B cell (primary cell): ENCODE measurements around the gene TCF7L2. TPM values are rescaled to one million over a fixed set of nuclear protein-coding genes. Genes with fewer than 3 reads are reported as not detected.

Source experiments
- ATAC-seq: fragments of 200-7000 bp; cut with Tn5 transposase; one replicate; pipeline ENCODE4 v1.10.0; 2021; ENCODE audit warnings: low read depth, mild to moderate bottlenecking, moderate number of reproducible peaks, moderate library complexity
- CTCF ChIA-PET: fragments of 350-600 bp; sonication (Branson Sonifier 250); formaldehyde crosslinking; loops from one replicate; lab custom pipeline; 2021; ENCODE audit warnings: antibody characterized with exemption, inconsistent platforms; lab: Charles Lee
- POLR2A ChIA-PET: fragments of 350-600 bp; sonication (Branson Sonifier 250); formaldehyde crosslinking; loops from one replicate; lab custom pipeline; 2021; ENCODE audit warnings: antibody characterized with exemption; lab: Charles Lee
- DNase-seq: peaks from one replicate; pipeline ENCODE4 v3.0.0; 2013
- H2AFZ ChIP-seq: 2 replicates; pipeline ENCODE4 v1.6.1; 2012; ENCODE audit warnings: mild to moderate bottlenecking, low read depth, low read length; ENCODE audit not compliant: insufficient read depth, poor library complexity, severe bottlenecking
- H3K27ac ChIP-seq, 2 donors: 1 replicate in 1 of 2; 2 replicates in 1 of 2; pipeline ENCODE4 v1.5.1; 2012 to 2013; ENCODE audit warnings: low read length in 2 of 2, mild to moderate bottlenecking in 2 of 2, moderate library complexity in 1 of 2
- H3K27me3 ChIP-seq, 4 experiments: fragments of 200-600 bp in 1 of 4; sonication (generic) in 1 of 4; replicated peaks in 1 of 4; 1 replicate in 2 of 4; 2 replicates in 2 of 4; pipeline versions ENCODE4 v1.6.1 to v1.7.0; 2013 to 2016; ENCODE audit warnings: low read length in 3 of 4, mild to moderate bottlenecking in 2 of 4, mixed read lengths in 1 of 4, moderate library complexity in 1 of 4; ENCODE audit not compliant: insufficient read depth in 4 of 4, control insufficient read depth in 3 of 4; ENCODE audit errors: control extremely low read depth in 1 of 4
- H3K36me3 ChIP-seq, 2 experiments: replicated peaks in 1 of 2; 1 replicate in 1 of 2; 2 replicates in 1 of 2; pipeline versions ENCODE4 v1.6.1 to v1.7.1; 2013; ENCODE audit warnings: low read length in 1 of 2; ENCODE audit not compliant: insufficient read depth in 2 of 2, control insufficient read depth in 1 of 2; ENCODE audit errors: control extremely low read depth in 1 of 2, extremely low read depth in 1 of 2
- H3K4me1 ChIP-seq, 2 donors: fragments of 200-600 bp in 1 of 2; sonication (generic) in 1 of 2; 1 replicate in 1 of 2; 2 replicates in 1 of 2; pipeline versions ENCODE4 v1.5.1 to v1.6.1; 2013 to 2017; ENCODE audit warnings: low read length in 2 of 2; ENCODE audit not compliant: control insufficient read depth in 2 of 2, insufficient read depth in 2 of 2
- H3K4me2 ChIP-seq: replicated peaks from 2 replicates; pipeline ENCODE3; 2012; ENCODE audit warnings: mild to moderate bottlenecking, low read depth, low read length; ENCODE audit not compliant: poor library complexity, severe bottlenecking
- H3K4me3 ChIP-seq, 5 experiments: fragments of 200-600 bp in 1 of 5; sonication (generic) in 1 of 5; 1 replicate in 3 of 5; 2 replicates in 2 of 5; pipeline versions ENCODE4 v1.5.1 to v1.7.0; 2011 to 2016; ENCODE audit warnings: low read length in 4 of 5, mild to moderate bottlenecking in 4 of 5, low read depth in 2 of 5, control low read depth in 1 of 5, moderate library complexity in 1 of 5; ENCODE audit not compliant: insufficient read depth in 1 of 5; ENCODE audit errors: control extremely low read depth in 1 of 5, extremely low read depth in 1 of 5
- H3K79me2 ChIP-seq: fragments of 200-600 bp; sonication (generic); one replicate; pipeline ENCODE4 v1.6.0; 2016; ENCODE audit warnings: low read length; ENCODE audit not compliant: control insufficient read depth, insufficient read depth
- H3K9ac ChIP-seq: fragments of 200-600 bp; sonication (generic); 2 replicates; pipeline ENCODE4 v1.6.1; 2017; ENCODE audit warnings: mild to moderate bottlenecking, low read length, moderate library complexity
- H3K9me3 ChIP-seq, 3 donors: one replicate each; pipeline versions ENCODE4 v1.6.1 to v1.7.1; 2013; ENCODE audit warnings: low read length in 2 of 3; ENCODE audit not compliant: control insufficient read depth in 2 of 3, insufficient read depth in 1 of 3; ENCODE audit errors: control extremely low read depth in 1 of 3
- H4K20me1 ChIP-seq: 2 replicates; pipeline ENCODE4 v1.6.0; 2012; ENCODE audit warnings: mild to moderate bottlenecking, low read length; ENCODE audit not compliant: insufficient read depth, control insufficient read depth, poor library complexity, severe bottlenecking
- H3K27ac Mint-ChIP-seq: one replicate; pipeline ENCODE4 v1.8.0; 2021; ENCODE audit warnings: mixed read lengths
- H3K27me3 Mint-ChIP-seq: one replicate; pipeline ENCODE4 v1.8.0; 2021; ENCODE audit warnings: mixed read lengths
- H3K4me1 Mint-ChIP-seq: one replicate; pipeline ENCODE4 v1.8.0; 2021; ENCODE audit warnings: mixed read lengths
- H3K4me3 Mint-ChIP-seq: one replicate; pipeline ENCODE4 v1.8.0; 2021; ENCODE audit warnings: mixed read lengths
- H3K9me3 Mint-ChIP-seq: one replicate; pipeline ENCODE4 v1.8.0; 2022; ENCODE audit warnings: mixed read lengths; ENCODE audit not compliant: insufficient read depth
- EZH2 ChIP-seq: IDR thresholded peaks from 2 replicates; pipeline ENCODE4 v1.6.1; 2012; ENCODE audit warnings: borderline replicate concordance, low read depth, mild to moderate bottlenecking, moderate library complexity, low read length; ENCODE audit not compliant: insufficient read depth, poor library complexity, severe bottlenecking
- WGBS: methylation state at CpG from one replicate; pipeline ENCODE4 v1.1.5; 2013; ENCODE audit warnings: missing lambda C conversion rate; ENCODE audit not compliant: insufficient coverage; 5-methylcytosine and 5-hydroxymethylcytosine counted together
- intact Hi-C: fragments of 100-400 bp; cut with micrococcal nuclease; formaldehyde crosslinking; loops from one replicate; pipeline ENCODE4 v1.10.0; 2022
- polyA plus RNA-seq: library from polyadenylated mRNA; depleted of rRNA; stranded (reverse); fragments of >200 nt; gene quantifications from 2 replicates; pipeline ENCODE4 v1.2.3, GENCODE V29; 2012
- total RNA-seq, 2 donors: library from RNA; stranded (reverse); fragments of 120-200 nt in 1 of 2; gene quantifications; 1 replicate in 1 of 2; 2 replicates in 1 of 2; pipeline versions ENCODE4 v1.2.3 to v1.2.4, GENCODE V29; 2013 to 2022
- TF ChIP-seq, protein P1 (sequence below): fragments of 200-600 bp; IDR thresholded peaks from one replicate; pipeline ENCODE4 v1.8.0; 2022; ENCODE audit warnings: antibody characterized with exemption, mild to moderate bottlenecking

TCF7L2 gene
- total and polyA plus RNA-seq, 2 donors (not counting 1 experiment from before 2014, with no cell fraction given): 0.48 to 1.1 TPM

DNA sequence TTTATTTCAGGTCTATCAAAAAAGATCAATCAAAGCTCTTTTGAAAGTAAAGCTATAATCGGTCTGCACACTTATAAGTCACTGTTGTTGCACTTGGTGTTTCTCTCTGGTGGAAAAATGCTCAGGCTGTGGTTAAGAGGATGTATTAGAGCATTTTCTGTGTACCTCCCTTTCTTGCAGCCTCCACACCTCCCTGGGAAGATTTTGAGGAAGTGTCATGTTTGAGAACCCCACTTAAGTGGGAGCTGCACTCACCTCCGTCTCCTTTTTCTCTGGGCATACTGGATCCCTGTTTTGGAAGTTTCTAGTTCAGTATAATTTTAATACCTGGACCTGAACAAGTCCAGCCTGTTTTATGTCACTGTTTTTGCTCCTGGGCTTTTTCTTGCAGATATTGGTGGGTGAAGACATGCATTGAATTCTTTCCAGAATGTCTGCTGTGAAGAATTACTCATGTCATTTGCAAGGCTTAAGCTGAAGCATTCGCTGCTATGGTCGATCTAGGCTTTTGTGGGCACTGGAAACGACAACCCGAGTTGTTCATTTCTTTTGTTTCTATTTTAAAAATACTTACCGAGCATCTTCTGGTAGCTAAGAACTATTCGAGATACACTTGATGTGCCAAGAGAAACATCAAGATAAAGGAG lies 36.6 kb downstream of the TCF7L2 start:
- no peaks in the 10 kb centered on the region for H3K79me2 ChIP-seq
- 73% methylated on average over 2 of the region's 8 CpGs for WGBS
- H3K27me3 ChIP-seq: peaks cover 0 to 70% (median 60%) of the 10 kb centered on the region in 4 experiments
- DNase-seq (no peak), ATAC-seq (no peak)
- H3K27me3 Mint-ChIP-seq: peaks cover 68% of the 10 kb centered on the region
- H3K27ac ChIP-seq: no peak overlapping the region
- H4K20me1 ChIP-seq: no peaks in the 10 kb centered on the region
- H3K4me1 ChIP-seq: peaks cover 19% of the 10 kb centered on the region in 2 donors
- H2AFZ ChIP-seq: no peak overlapping the region
- peaks cover 16% of the 10 kb centered on the region for H3K4me1 Mint-ChIP-seq
- TF ChIP-seq EZH2: no peak
- TF ChIP-seq, protein P1, sequence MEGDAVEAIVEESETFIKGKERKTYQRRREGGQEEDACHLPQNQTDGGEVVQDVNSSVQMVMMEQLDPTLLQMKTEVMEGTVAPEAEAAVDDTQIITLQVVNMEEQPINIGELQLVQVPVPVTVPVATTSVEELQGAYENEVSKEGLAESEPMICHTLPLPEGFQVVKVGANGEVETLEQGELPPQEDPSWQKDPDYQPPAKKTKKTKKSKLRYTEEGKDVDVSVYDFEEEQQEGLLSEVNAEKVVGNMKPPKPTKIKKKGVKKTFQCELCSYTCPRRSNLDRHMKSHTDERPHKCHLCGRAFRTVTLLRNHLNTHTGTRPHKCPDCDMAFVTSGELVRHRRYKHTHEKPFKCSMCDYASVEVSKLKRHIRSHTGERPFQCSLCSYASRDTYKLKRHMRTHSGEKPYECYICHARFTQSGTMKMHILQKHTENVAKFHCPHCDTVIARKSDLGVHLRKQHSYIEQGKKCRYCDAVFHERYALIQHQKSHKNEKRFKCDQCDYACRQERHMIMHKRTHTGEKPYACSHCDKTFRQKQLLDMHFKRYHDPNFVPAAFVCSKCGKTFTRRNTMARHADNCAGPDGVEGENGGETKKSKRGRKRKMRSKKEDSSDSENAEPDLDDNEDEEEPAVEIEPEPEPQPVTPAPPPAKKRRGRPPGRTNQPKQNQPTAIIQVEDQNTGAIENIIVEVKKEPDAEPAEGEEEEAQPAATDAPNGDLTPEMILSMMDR: no peak
- intact Hi-C loops: no loop called here
- H3K36me3 ChIP-seq: no peaks in the 10 kb centered on the region
- H3K4me2 ChIP-seq: no peak overlapping the region
- no peak overlapping the region for H3K4me3 Mint-ChIP-seq
- ChIA-PET POLR2A (no interaction called here), CTCF (no interaction called here)
- no peaks in the 10 kb centered on the region for H3K9me3 ChIP-seq
- H3K27ac Mint-ChIP-seq: no peak overlapping the region
- H3K9me3 Mint-ChIP-seq: no peaks in the 10 kb centered on the region
- H3K9ac ChIP-seq: no peak overlapping the region
- H3K4me3 ChIP-seq: no peak overlapping the region

DNA sequence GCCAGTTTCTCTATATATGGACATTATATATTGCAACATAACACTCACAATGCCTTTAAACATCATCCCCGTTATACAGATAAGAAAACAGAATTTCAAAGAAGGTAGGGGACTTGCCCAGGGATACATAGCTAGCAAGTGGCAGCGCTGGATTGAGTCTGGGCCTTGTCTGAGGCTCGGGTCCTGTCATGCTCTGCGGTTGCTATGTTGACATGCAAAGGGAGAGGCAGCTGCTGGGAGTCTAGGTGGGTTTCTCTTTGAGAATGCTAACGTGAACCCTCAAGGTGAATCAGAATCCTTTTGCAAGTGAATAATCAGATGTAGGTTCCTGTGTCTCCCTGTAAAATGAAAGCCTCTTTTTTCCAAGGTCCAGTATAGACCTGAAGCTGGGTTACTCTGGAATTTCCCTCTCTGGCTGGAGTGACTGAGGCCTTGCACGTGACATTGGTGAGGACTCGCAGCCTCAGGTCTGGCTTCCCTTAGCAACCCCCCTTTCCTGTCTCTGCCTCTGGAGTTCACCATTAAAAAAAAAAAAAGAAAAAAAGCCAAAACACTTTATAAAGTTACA lies 38.9 kb downstream of the TCF7L2 start:
- intact Hi-C loops: no loop called here
- ATAC-seq (no peak), DNase-seq (no peak)
- H3K27me3 Mint-ChIP-seq: peaks cover 69% of the 10 kb centered on the region
- H3K4me3 Mint-ChIP-seq: no peak overlapping the region
- Histone ChIP-seq H3K27me3 (peaks cover 0 to 62% (median 52%) of the 10 kb centered on the region in 4 experiments), H3K4me2 (no peak overlapping the region), H3K27ac (no peak overlapping the region), H3K9me3 (no peaks in the 10 kb centered on the region), H3K79me2 (no peaks in the 10 kb centered on the region), H3K36me3 (no peaks in the 10 kb centered on the region), H3K4me3 (no peak overlapping the region), H3K9ac (no peak overlapping the region), H4K20me1 (no peaks in the 10 kb centered on the region), H3K4me1 (peaks cover 12% of the 10 kb centered on the region in 2 donors), H2AFZ (no peak overlapping the region)
- no peak overlapping the region for H3K27ac Mint-ChIP-seq
- TF ChIP-seq EZH2: no peak
- TF ChIP-seq, protein P1: no peak
- 79% methylated on average over 6 of the region's 7 CpGs for WGBS
- CTCF ChIA-PET: interaction anchor here (0.7 kb wide), 1 partner anchor 9 kb away, joined by 3 read pairs; no protein-coding TSS in a partner anchor
- H3K9me3 Mint-ChIP-seq: no peaks in the 10 kb centered on the region
- peaks cover 8% of the 10 kb centered on the region for H3K4me1 Mint-ChIP-seq
- POLR2A ChIA-PET: no interaction called here
